CD4-positive, alpha-beta T cell (primary cell): ENCODE measurements around the gene VEGFB. TPM values are rescaled to one million over a fixed set of nuclear protein-coding genes. Genes with fewer than 3 reads are reported as not detected.

ENCODE experiments used
- ATAC-seq: fragments of 200-7000 bp; cut with Tn5 transposase; one replicate; pipeline ENCODE4 v1.10.0; 2022; ENCODE audit warnings: mild to moderate bottlenecking; ENCODE audit not compliant: poor library complexity
- CTCF ChIA-PET: fragments of 350-600 bp; sonication (Branson Sonifier 250); formaldehyde crosslinking; loops from one replicate; lab custom pipeline; 2021; ENCODE audit warnings: antibody characterized with exemption, inconsistent platforms; lab: Charles Lee
- POLR2A ChIA-PET: fragments of 350-600 bp; sonication (Branson Sonifier 250); formaldehyde crosslinking; loops from one replicate; lab custom pipeline; 2021; ENCODE audit warnings: antibody characterized with exemption, inconsistent platforms; lab: Charles Lee
- DNase-seq, 14 experiments: peaks; one replicate each; pipeline ENCODE4 v3.0.0-alpha.2; 2013 to 2020; ENCODE audit warnings: mixed read lengths in 2 of 14
- H3K27ac ChIP-seq, 2 donors: one replicate each; pipeline versions ENCODE4 v1.5.1 to v1.7.0; 2013; ENCODE audit warnings: low read length in 2 of 2, low read depth in 1 of 2, mild to moderate bottlenecking in 1 of 2
- H3K27me3 ChIP-seq, 2 experiments: 1 replicate in 1 of 2; 2 replicates in 1 of 2; pipeline versions ENCODE4 v1.6.1 to v1.7.0; 2013; ENCODE audit warnings: low read length in 2 of 2, control low read depth in 1 of 2, mild to moderate bottlenecking in 1 of 2, moderate library complexity in 1 of 2; ENCODE audit not compliant: insufficient read depth in 2 of 2, control insufficient read depth in 1 of 2
- H3K36me3 ChIP-seq: one replicate; pipeline ENCODE4 v1.6.1; 2013; ENCODE audit warnings: low read length, control low read depth; ENCODE audit not compliant: insufficient read depth
- H3K4me1 ChIP-seq: one replicate; pipeline ENCODE4 v1.6.1; 2013; ENCODE audit warnings: low read length, control low read depth; ENCODE audit not compliant: insufficient read depth
- H3K4me3 ChIP-seq: one replicate; pipeline ENCODE4 v1.5.1; 2013; ENCODE audit warnings: mild to moderate bottlenecking, low read length, moderate library complexity
- H3K9me3 ChIP-seq, 2 experiments: 1 replicate in 1 of 2; 2 replicates in 1 of 2; pipeline versions ENCODE4 v1.6.1 to v1.7.0; 2013; ENCODE audit warnings: low read length in 2 of 2, mild to moderate bottlenecking in 2 of 2, control low read depth in 1 of 2, moderate library complexity in 1 of 2; ENCODE audit not compliant: control insufficient read depth in 1 of 2, insufficient read depth in 1 of 2
- H3K27ac Mint-ChIP-seq: one replicate; pipeline ENCODE4 v1.8.0; 2020; ENCODE audit warnings: mixed read lengths
- H3K27me3 Mint-ChIP-seq: one replicate; pipeline ENCODE4 v1.8.0; 2021; ENCODE audit warnings: mixed read lengths
- H3K36me3 Mint-ChIP-seq: one replicate; pipeline ENCODE4 v1.8.0; 2021; ENCODE audit warnings: low read depth, mixed read lengths
- H3K4me1 Mint-ChIP-seq: one replicate; pipeline ENCODE4 v1.8.0; 2021; ENCODE audit warnings: low read depth, mixed read lengths
- H3K4me3 Mint-ChIP-seq: one replicate; pipeline ENCODE4 v1.8.0; 2020; ENCODE audit warnings: mild to moderate bottlenecking, mixed read lengths
- H3K9me3 Mint-ChIP-seq: one replicate; pipeline ENCODE4 v1.8.0; 2020; ENCODE audit warnings: mixed read lengths
- CTCF ChIP-seq: fragments of 200-600 bp; IDR thresholded peaks from one replicate; pipeline ENCODE4 v1.8.0; 2022; ENCODE audit warnings: antibody characterized with exemption, mild to moderate bottlenecking
- intact Hi-C, 2 experiments: fragments of 100-400 bp; cut with DNase I in 1 of 2; cut with micrococcal nuclease in 1 of 2; formaldehyde crosslinking; loops; one replicate each; pipeline versions ENCODE4 v1.15.1 to v1.9.0; 2023 to 2025; cut with DNase I, micrococcal nuclease
- total RNA-seq, 174 experiments: library from RNA in 2 of 174; stranded (reverse) in 2 of 174; gene quantifications; one replicate each; pipeline ENCODE4 v1.2.3 and lab custom pipeline; 2021 to 2026

VEGFB gene
- total RNA-seq, 2 experiments from 2014 or later, result 39.7 to 48.7 TPM

- POLR2A ChIA-PET, result interaction anchor here (0.7 to 7.1 kb wide), 17 partner anchors 10 to 113 kb away, joined by 3 to 116 read pairs (median 12); partner anchors contain the start of genes BAD, CATSPERZ, DNAJC4 and ESRRA
Measured at GRCh38 chr11:64204464-64204989, 29.9 kb upstream of the VEGFB start.

GRCh38 chr11:64206457-64207255 lies 27.7 kb upstream of the VEGFB start, which contains the start of gene FERMT3:
Gene FERMT3, plus strand, starts transcription at chr11:64206721. Its CDS starts 644 bp downstream, at chr11:64207365.
- no peaks in the 10 kb centered on the region for H3K27me3 Mint-ChIP-seq
- H3K9me3 Mint-ChIP-seq, result no peaks in the 10 kb centered on the region
- H3K36me3 Mint-ChIP-seq, result peaks cover 74% of the 10 kb centered on the region

More at GRCh38 chr11:64204464-64204989, 29.9 kb upstream of the VEGFB start:
- Mint-ChIP-seq H3K4me3 (peak overlapping the region; percentile 93), H3K27ac (peak overlapping the region; percentile 78), H3K36me3 (peaks cover 84% of the 10 kb centered on the region), H3K4me1 (peaks cover 49% of the 10 kb centered on the region), H3K9me3 (no peaks in the 10 kb centered on the region), H3K27me3 (no peaks in the 10 kb centered on the region)
- Histone ChIP-seq H3K4me3 (no peak overlapping the region), H3K4me1 (peaks cover 50% of the 10 kb centered on the region), H3K36me3 (peaks cover 58% of the 10 kb centered on the region), H3K27me3 (no peaks in the 10 kb centered on the region), H3K27ac (no peak overlapping the region), H3K9me3 (no peaks in the 10 kb centered on the region)
- TF ChIP-seq CTCF, result peak; percentile 69
- peak; percentile 77 to 95 (median 84) for DNase-seq
- ATAC-seq, result peak; percentile 63
- CTCF ChIA-PET, result interaction anchor here (0.6 to 5.4 kb wide), 31 partner anchors 9 to 204 kb away, joined by 3 to 123 read pairs (median 5); partner anchors contain the start of genes BAD, CATSPERZ, ESRRA and FKBP2
- intact Hi-C loops, result loop anchor here (1.0 to 5.0 kb wide), 6 partner anchors 18 to 448 kb away; partner anchors contain the start of genes STIP1 (in 2 of the 2) and PLCB3 (in 1 of the 2)

More at GRCh38 chr11:64206457-64207255, 27.7 kb upstream of the VEGFB start, which contains the start of gene FERMT3:
- H3K27me3 ChIP-seq, result no peaks in the 10 kb centered on the region
- H3K4me1 ChIP-seq, result peaks cover 61% of the 10 kb centered on the region
- ChIA-PET POLR2A (interaction anchor here (0.6 to 7.1 kb wide), 29 partner anchors 10 to 1479 kb away, joined by 3 to 116 read pairs (median 5); partner anchors contain the start of genes BAD, CATSPERZ, COX8A and DNAJC4), CTCF (interaction anchor here (0.8 to 5.4 kb wide), 12 partner anchors 11 to 110 kb away, joined by 3 to 123 read pairs (median 4); partner anchors contain the start of genes CATSPERZ, DNAJC4, ESRRA and NUDT22)
- H3K36me3 ChIP-seq, result peaks cover 54% of the 10 kb centered on the region
- Mint-ChIP-seq H3K4me1 (peaks cover 49% of the 10 kb centered on the region), H3K27ac (peak within 1 kb of the TSS; percentile 93), H3K4me3 (peak within 1 kb of the TSS; percentile 98)
- H3K9me3 ChIP-seq, result no peaks in the 10 kb centered on the region
- no peak for TF ChIP-seq CTCF
- peak within 1 kb of the TSS; percentile 100 for H3K4me3 ChIP-seq
- intact Hi-C loops, result loop anchor here (1.0 to 5.0 kb wide), 4 partner anchors 18 to 64 kb away; partner anchors contain the start of genes FKBP2 (in 2 of the 2), NUDT22 (in 1 of the 2) and TRPT1 (in 1 of the 2)
- H3K27ac ChIP-seq, result peak within 1 kb of the TSS; percentile 86 to 90
- ATAC-seq, result peak; percentile 72
- peak; percentile 31 to 94 (median 72) for DNase-seq
